HCT116 (cell line): ENCODE results near the gene WAC. TPM values are rescaled to one million over a fixed set of nuclear protein-coding genes. Genes with fewer than 3 reads are reported as not detected.
"Not testable (repeated sequence)": the region's sequence is repeated elsewhere in the genome, so short reads cannot be mapped to it uniquely, and the experiment has no call there.

Source experiments
- ATAC-seq: fragments of 200-7000 bp; cut with Tn5 transposase; 2 replicates; pipeline ENCODE4 v1.9.1; 2020; ENCODE audit warnings: mild to moderate bottlenecking, moderate library complexity
- BruUV-seq: library from RNA; stranded (reverse); fragments of 400-500 nt; replicated peaks from 2 replicates; lab custom pipeline; 2021; lab: Mats Ljungman, UMichigan
- CTCF ChIA-PET: fragments of 300-600 bp; sonication (Branson Sonifier 250); formaldehyde crosslinking; loops from one replicate; lab custom pipeline; 2021; ENCODE audit warnings: antibody characterized with exemption; lab: Charles Lee
- POLR2A ChIA-PET: fragments of 300-600, 350-600 bp; sonication (Branson Sonifier 250); formaldehyde crosslinking; loops from one replicate; lab custom pipeline; 2021; ENCODE audit warnings: antibody characterized with exemption; lab: Charles Lee
- RAD21 ChIA-PET, 2 experiments: fragments of 300-600 bp; sonication (Branson Sonifier 250); formaldehyde crosslinking; loops; one replicate each; lab custom pipeline; 2023; ENCODE audit warnings: low total read pairs in 2 of 2; ENCODE audit not compliant: uncharacterized antibody in 2 of 2, unreplicated experiment in 2 of 2, low non-redundant PET in 1 of 2; lab: Charles Lee
- DNase-seq: peaks from one replicate; pipeline ENCODE4 v3.0.0-alpha.2; 2010; ENCODE audit warnings: low read depth, low spot score
- H2AFZ ChIP-seq: fragments of 200-600 bp; shearing (Covaris generic), sonication (generic); 2 replicates; pipeline ENCODE4 v1.6.1; 2017; ENCODE audit warnings: low read depth, mixed run types, mixed read lengths, antibody characterized with exemption, low read length; ENCODE audit not compliant: poor library complexity, severe bottlenecking
- H3K27ac ChIP-seq: 2 replicates; pipeline ENCODE4 v1.5.1; 2012; ENCODE audit warnings: low read depth, low read length
- H3K27me3 ChIP-seq: fragments of 200-600 bp; sonication (generic); 2 replicates; pipeline ENCODE4 v1.6.1; 2016; ENCODE audit warnings: mixed run types, low read length, mixed read lengths; ENCODE audit not compliant: insufficient read depth
- H3K36me3 ChIP-seq, 2 experiments: fragments of 200-500 bp in 1 of 2; fragments of 200-600 bp in 1 of 2; sonication (Bioruptor generic) in 1 of 2; sonication (generic) in 1 of 2; 2 replicates each; pipeline versions ENCODE4 v1.5.1 to v1.6.1; 2014 to 2016; ENCODE audit warnings: low read length in 2 of 2, inconsistent platforms in 1 of 2, mixed read lengths in 1 of 2, mixed run types in 1 of 2; ENCODE audit not compliant: insufficient read depth in 2 of 2, control insufficient read depth in 1 of 2
- H3K4me1 ChIP-seq, 2 experiments: fragments of 200-600 bp in 1 of 2; sonication (generic) in 1 of 2; 2 replicates each; pipeline versions ENCODE4 v1.5.1 to v1.6.1; 2012 to 2017; ENCODE audit warnings: low read length in 2 of 2, inconsistent platforms in 1 of 2, mild to moderate bottlenecking in 1 of 2, mixed read lengths in 1 of 2, mixed run types in 1 of 2, moderate library complexity in 1 of 2; ENCODE audit not compliant: insufficient read depth in 2 of 2, control insufficient read depth in 1 of 2
- H3K4me2 ChIP-seq: fragments of 200-600 bp; sonication (generic); 2 replicates; pipeline ENCODE4 v1.6.1; 2017; ENCODE audit warnings: mixed run types, low read length, mixed read lengths
- H3K4me3 ChIP-seq, 2 experiments: fragments of 200-600 bp in 1 of 2; sonication (generic) in 1 of 2; replicated peaks in 1 of 2; 2 replicates each; pipeline ENCODE4 v1.5.1; 2011 to 2016; ENCODE audit warnings: low read length in 2 of 2, control low read depth in 1 of 2, low read depth in 1 of 2, mild to moderate bottlenecking in 1 of 2, mixed read lengths in 1 of 2, mixed run types in 1 of 2
- H3K79me2 ChIP-seq: fragments of 200-600 bp; sonication (generic); 2 replicates; pipeline ENCODE4 v1.6.1; 2017; ENCODE audit warnings: mild to moderate bottlenecking, mixed run types, low read length, moderate library complexity, mixed read lengths; ENCODE audit not compliant: insufficient read depth
- H3K9ac ChIP-seq: fragments of 200-600 bp; sonication (generic); 2 replicates; pipeline ENCODE4 v1.6.1; 2016; ENCODE audit warnings: low read length, mixed read lengths
- H3K9me2 ChIP-seq: fragments of 200-600 bp; sonication (generic), shearing (Covaris generic); 2 replicates; pipeline ENCODE4 v1.6.1; 2017; ENCODE audit warnings: mixed run types, mild to moderate bottlenecking, moderate library complexity; ENCODE audit not compliant: insufficient read depth
- H3K9me3 ChIP-seq, 2 experiments: fragments of 200-500 bp in 1 of 2; fragments of 200-600 bp in 1 of 2; sonication (Bioruptor generic) in 1 of 2; sonication (generic) in 1 of 2; 2 replicates each; pipeline ENCODE4 v1.6.1; 2014 to 2017; ENCODE audit warnings: low read length in 2 of 2, mixed read lengths in 2 of 2, inconsistent platforms in 1 of 2, low read depth in 1 of 2, mild to moderate bottlenecking in 1 of 2, mixed run types in 1 of 2, moderate library complexity in 1 of 2; ENCODE audit not compliant: control insufficient read depth in 1 of 2, insufficient read depth in 1 of 2
- H4K20me1 ChIP-seq: fragments of 200-600 bp; sonication (generic), shearing (Covaris generic); 2 replicates; pipeline ENCODE4 v1.6.1; 2017; ENCODE audit warnings: mixed run types, mild to moderate bottlenecking, moderate library complexity; ENCODE audit not compliant: insufficient read depth
- CEBPB ChIP-seq: IDR thresholded peaks from 2 replicates; pipeline ENCODE4 v1.6.1; 2012; ENCODE audit warnings: low read depth
- ELF1 ChIP-seq: IDR thresholded peaks from 2 replicates; pipeline ENCODE4 v1.6.1; 2012; ENCODE audit warnings: low read depth, borderline replicate concordance
- EZH2 ChIP-seq: fragments of 200-600 bp; sonication (generic); IDR thresholded peaks from 2 replicates; pipeline ENCODE4 v1.6.1; 2017; ENCODE audit warnings: antibody characterized with exemption, mixed run types
- EZH2phosphoT487 ChIP-seq: fragments of 200-600 bp; IDR thresholded peaks from 2 replicates; pipeline ENCODE4 v1.6.1; 2018; ENCODE audit warnings: antibody characterized with exemption, borderline replicate concordance
- ZNF274 ChIP-seq: fragments of 200-500 bp; sonication (Bioruptor generic); IDR thresholded peaks from 2 replicates; pipeline ENCODE4 v1.6.1; 2014; ENCODE audit warnings: mild to moderate bottlenecking, low read depth, low read length, inconsistent platforms
- intact Hi-C: fragments of 100-400 bp; cut with micrococcal nuclease; formaldehyde crosslinking; loops from 2 replicates; pipeline ENCODE4 v1.10.0; 2022
- total RNA-seq: library from RNA; stranded (reverse); gene quantifications from one replicate; pipeline ENCODE4 v1.2.1, GENCODE V29; 2021; ENCODE audit not compliant: unreplicated experiment
- TF ChIP-seq, protein P1 (sequence below): IDR thresholded peaks from 2 replicates; pipeline ENCODE4 v1.6.1; 2011; ENCODE audit warnings: mild to moderate bottlenecking, low read length, moderate library complexity; ENCODE audit not compliant: insufficient replicate concordance; ENCODE audit errors: extremely low read depth
- TF ChIP-seq, protein P2 (sequence below), 3 experiments: fragments of 200-600 bp in 1 of 3; sonication (generic) in 1 of 3; IDR thresholded peaks in 2 of 3; conservative IDR thresholded peaks in 1 of 3; 2 replicates each; pipeline ENCODE4 v1.5.1; 2012 to 2017; ENCODE audit warnings: low read depth in 2 of 3, low read length in 2 of 3, antibody characterized with exemption in 1 of 3, borderline replicate concordance in 1 of 3, control low read depth in 1 of 3, mild to moderate bottlenecking in 1 of 3, mixed read lengths in 1 of 3, mixed run types in 1 of 3, moderate library complexity in 1 of 3; ENCODE audit not compliant: insufficient read depth in 1 of 3

The WAC gene
- total RNA-seq, 1 experiment from 2014 or later: 117 TPM

DNA sequence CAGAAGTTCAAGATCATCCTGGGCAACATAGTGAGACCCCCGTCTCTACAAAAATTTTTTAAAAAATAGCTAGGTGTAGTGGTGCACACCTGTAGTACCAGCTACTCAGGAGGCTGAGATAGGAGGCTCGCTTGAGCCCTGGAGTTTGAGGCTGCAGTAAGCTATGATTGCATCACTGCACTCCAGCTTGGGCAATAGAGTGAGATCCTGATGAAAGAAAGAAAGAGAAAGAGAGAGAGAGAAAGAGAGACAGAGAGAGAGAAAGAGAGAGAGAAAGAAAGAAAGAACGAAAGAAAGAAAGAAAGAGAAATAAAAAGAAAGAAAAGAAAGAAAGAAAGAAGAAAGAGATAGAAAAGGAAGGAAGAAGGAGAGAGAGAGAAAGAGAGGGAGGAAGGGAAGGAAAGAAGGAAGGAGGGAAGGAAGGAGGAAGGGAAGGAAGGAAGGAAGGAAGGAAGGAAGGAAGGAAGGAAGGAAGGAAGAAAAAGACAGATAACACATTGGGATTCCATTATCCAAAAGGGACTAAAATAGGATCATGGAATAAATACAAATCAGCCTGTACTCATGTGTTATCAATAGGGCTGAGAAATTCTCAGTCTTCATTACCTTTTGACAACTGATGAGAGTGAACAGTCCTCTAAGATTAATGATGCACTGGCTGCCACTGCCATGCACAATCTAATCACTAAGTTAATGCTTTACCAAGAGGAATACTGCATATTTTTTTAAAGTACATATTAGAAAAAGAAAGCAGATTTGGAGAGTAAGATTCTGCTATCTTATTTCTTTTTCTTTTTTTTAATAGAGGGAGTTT, 35.4 kb upstream of the WAC start:
- CTCF ChIA-PET: no interaction called here

DNA sequence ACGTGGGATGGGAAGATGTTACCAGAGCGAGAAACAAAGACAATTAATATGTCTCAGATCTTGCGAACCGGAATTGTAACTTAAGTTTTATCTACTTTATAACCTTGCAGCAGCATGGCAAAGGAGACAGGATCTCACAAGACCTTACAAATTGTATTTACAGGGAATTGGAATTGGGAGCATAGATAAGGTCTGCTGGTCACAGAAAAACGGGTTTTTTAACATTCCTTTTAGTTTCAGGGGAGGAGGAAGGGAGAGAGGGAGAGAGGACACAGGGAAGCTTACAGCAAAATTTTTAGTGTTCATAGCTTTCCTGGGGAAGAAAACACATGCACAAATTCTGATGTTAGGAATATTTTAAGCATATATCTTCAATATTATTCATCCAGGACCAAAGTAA, 32.7 kb upstream of the WAC start:
- peaks cover 17 to 18% of the 10 kb centered on the region in 2 experiments for H3K4me1 ChIP-seq
- ATAC-seq, RAD21 ChIA-PET, H3K4me2 ChIP-seq, H2AFZ ChIP-seq, POLR2A ChIA-PET, BruUV-seq, H3K27me3 ChIP-seq, H4K20me1 ChIP-seq, H3K36me3 ChIP-seq, H3K9me3 ChIP-seq, H3K4me3 ChIP-seq, DNase-seq, intact Hi-C loops, H3K9ac ChIP-seq, H3K9me2 ChIP-seq, CTCF ChIA-PET, H3K27ac ChIP-seq, H3K79me2 ChIP-seq: not testable (repeated sequence)

More for the DNA sequence above, 35.4 kb upstream of the WAC start:
- ChIA-PET POLR2A (no interaction called here), RAD21 (no interaction called here)
- no peak overlapping the region for H3K4me2 ChIP-seq
- H2AFZ ChIP-seq: no peak overlapping the region
- DNase-seq: no peak
- no peaks in the 10 kb centered on the region for H3K79me2 ChIP-seq
- peaks cover 5 to 7% of the 10 kb centered on the region in 2 experiments for H3K4me1 ChIP-seq
- no peak overlapping the region for H3K9ac ChIP-seq
- no peak overlapping the region for H3K4me3 ChIP-seq
- H3K9me3 ChIP-seq: no peaks in the 10 kb centered on the region
- no peaks in the 10 kb centered on the region for H3K27me3 ChIP-seq
- no peaks in the 10 kb centered on the region for H4K20me1 ChIP-seq
- TF ChIP-seq CEBPB (no peak), ELF1 (no peak), EZH2 (no peak), EZH2phosphoT487 (no peak), ZNF274 (no peak)
- TF ChIP-seq, protein P1, sequence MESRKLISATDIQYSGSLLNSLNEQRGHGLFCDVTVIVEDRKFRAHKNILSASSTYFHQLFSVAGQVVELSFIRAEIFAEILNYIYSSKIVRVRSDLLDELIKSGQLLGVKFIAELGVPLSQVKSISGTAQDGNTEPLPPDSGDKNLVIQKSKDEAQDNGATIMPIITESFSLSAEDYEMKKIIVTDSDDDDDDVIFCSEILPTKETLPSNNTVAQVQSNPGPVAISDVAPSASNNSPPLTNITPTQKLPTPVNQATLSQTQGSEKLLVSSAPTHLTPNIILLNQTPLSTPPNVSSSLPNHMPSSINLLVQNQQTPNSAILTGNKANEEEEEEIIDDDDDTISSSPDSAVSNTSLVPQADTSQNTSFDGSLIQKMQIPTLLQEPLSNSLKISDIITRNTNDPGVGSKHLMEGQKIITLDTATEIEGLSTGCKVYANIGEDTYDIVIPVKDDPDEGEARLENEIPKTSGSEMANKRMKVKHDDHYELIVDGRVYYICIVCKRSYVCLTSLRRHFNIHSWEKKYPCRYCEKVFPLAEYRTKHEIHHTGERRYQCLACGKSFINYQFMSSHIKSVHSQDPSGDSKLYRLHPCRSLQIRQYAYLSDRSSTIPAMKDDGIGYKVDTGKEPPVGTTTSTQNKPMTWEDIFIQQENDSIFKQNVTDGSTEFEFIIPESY: no peak
- TF ChIP-seq, protein P2, sequence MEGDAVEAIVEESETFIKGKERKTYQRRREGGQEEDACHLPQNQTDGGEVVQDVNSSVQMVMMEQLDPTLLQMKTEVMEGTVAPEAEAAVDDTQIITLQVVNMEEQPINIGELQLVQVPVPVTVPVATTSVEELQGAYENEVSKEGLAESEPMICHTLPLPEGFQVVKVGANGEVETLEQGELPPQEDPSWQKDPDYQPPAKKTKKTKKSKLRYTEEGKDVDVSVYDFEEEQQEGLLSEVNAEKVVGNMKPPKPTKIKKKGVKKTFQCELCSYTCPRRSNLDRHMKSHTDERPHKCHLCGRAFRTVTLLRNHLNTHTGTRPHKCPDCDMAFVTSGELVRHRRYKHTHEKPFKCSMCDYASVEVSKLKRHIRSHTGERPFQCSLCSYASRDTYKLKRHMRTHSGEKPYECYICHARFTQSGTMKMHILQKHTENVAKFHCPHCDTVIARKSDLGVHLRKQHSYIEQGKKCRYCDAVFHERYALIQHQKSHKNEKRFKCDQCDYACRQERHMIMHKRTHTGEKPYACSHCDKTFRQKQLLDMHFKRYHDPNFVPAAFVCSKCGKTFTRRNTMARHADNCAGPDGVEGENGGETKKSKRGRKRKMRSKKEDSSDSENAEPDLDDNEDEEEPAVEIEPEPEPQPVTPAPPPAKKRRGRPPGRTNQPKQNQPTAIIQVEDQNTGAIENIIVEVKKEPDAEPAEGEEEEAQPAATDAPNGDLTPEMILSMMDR (IDR thresholded peaks at IDR 0.05 in 2 of 3, conservative IDR thresholded peaks at IDR 0.05 in 1 of 3; ENCODE audit: borderline replicate concordance in 1 of 3, insufficient read depth in 1 of 3, low read depth in 2 of 3, low read length in 2 of 3): no peak
- TF ChIP-seq, all 23 proteins: peak for 0
- BruUV-seq: no TSS peak
- ATAC-seq: no peak
- H3K36me3 ChIP-seq: no peaks in the 10 kb centered on the region
- H3K27ac ChIP-seq: no peak overlapping the region
- H3K9me2 ChIP-seq: no peaks in the 10 kb centered on the region
- intact Hi-C loops: no loop called here
